OCI-LY3 (cell line): ENCODE results near the gene PARK7.

Experiments used
- H2AFZ ChIP-seq: fragments of 200-600, 300-600 bp; shearing (Covaris generic); 2 replicates; pipeline ENCODE4 v1.6.0; 2014; ENCODE audit warnings: antibody characterized with exemption, low read depth, low read length
- H3K27ac ChIP-seq: fragments of 200-600, 300-600 bp; sonication (generic); 2 replicates; pipeline ENCODE4 v1.5.1; 2014; ENCODE audit warnings: mild to moderate bottlenecking, low read length, moderate library complexity, mixed read lengths
- H3K27me3 ChIP-seq: fragments of 200-600, 300-600 bp; sonication (generic); 2 replicates; pipeline ENCODE4 v1.6.1; 2014; ENCODE audit warnings: low read depth, low read length, mixed read lengths
- H3K36me3 ChIP-seq: fragments of 200-600, 300-600 bp; sonication (generic); replicated peaks from 2 replicates; pipeline ENCODE3; 2014; ENCODE audit warnings: low read depth, low read length, mixed read lengths
- H3K4me1 ChIP-seq: fragments of 300-600, 200-600 bp; sonication (generic); 2 replicates; pipeline ENCODE4 v1.6.1; 2014; ENCODE audit warnings: low read length, mixed read lengths
- H3K4me2 ChIP-seq: fragments of 200-600, 300-600 bp; sonication (generic); 2 replicates; pipeline ENCODE4 v1.6.1; 2014; ENCODE audit warnings: low read length, mixed read lengths
- H3K4me3 ChIP-seq: fragments of 300-600, 200-600 bp; sonication (generic); 2 replicates; pipeline ENCODE4 v1.5.1; 2014; ENCODE audit warnings: antibody characterized with exemption, mild to moderate bottlenecking, low read length, moderate library complexity
- H3K79me2 ChIP-seq: fragments of 300-600, 200-600 bp; shearing (Covaris generic); 2 replicates; pipeline ENCODE4 v1.6.1; 2014; ENCODE audit warnings: mild to moderate bottlenecking, low read length, mixed read lengths
- H3K9ac ChIP-seq: fragments of 300-600, 200-600 bp; shearing (Covaris generic); 2 replicates; pipeline ENCODE4 v1.6.0; 2014; ENCODE audit warnings: mild to moderate bottlenecking, low read length, moderate library complexity
- H3K9me3 ChIP-seq: fragments of 200-600, 300-600 bp; shearing (Covaris generic); 2 replicates; pipeline ENCODE4 v1.6.1; 2014; ENCODE audit warnings: low read length, mixed read lengths; ENCODE audit not compliant: insufficient read depth
- H4K20me1 ChIP-seq: fragments of 200-600, 300-600 bp; sonication (generic); 2 replicates; pipeline ENCODE4 v1.6.1; 2016; ENCODE audit warnings: low read length, mixed read lengths; ENCODE audit not compliant: insufficient read depth
- CTCF ChIP-seq: fragments of 200-600, 300-600 bp; sonication (generic); IDR thresholded peaks from 2 replicates; pipeline ENCODE4 v1.5.1; 2014; ENCODE audit warnings: antibody characterized with exemption, low read length, low read depth
- EZH2phosphoT487 ChIP-seq: fragments of 200-600 bp; shearing (Covaris generic); IDR thresholded peaks from 2 replicates; pipeline ENCODE4 v1.6.1; 2018; ENCODE audit warnings: antibody characterized with exemption, mixed run types, low read depth

PARK7 gene

GRCh38 chr1:7930645-7931445 lies 30.7 kb upstream of the PARK7 start:
- H3K4me2 ChIP-seq = no peak overlapping the region
- no peaks in the 10 kb centered on the region for H3K9me3 ChIP-seq
- no peaks in the 10 kb centered on the region for H3K27me3 ChIP-seq
- H3K36me3 ChIP-seq = no peaks in the 10 kb centered on the region
- no peak overlapping the region for H3K9ac ChIP-seq
- H3K4me1 ChIP-seq = no peaks in the 10 kb centered on the region
- no peak overlapping the region for H2AFZ ChIP-seq
- no peaks in the 10 kb centered on the region for H3K79me2 ChIP-seq
- H4K20me1 ChIP-seq = no peaks in the 10 kb centered on the region
- no peak overlapping the region for H3K4me3 ChIP-seq
- TF ChIP-seq EZH2phosphoT487 (no peak), CTCF (no peak)
- no peak overlapping the region for H3K27ac ChIP-seq

- no peak for TF ChIP-seq EZH2phosphoT487
- no peak for TF ChIP-seq CTCF
- no peak overlapping the region for H2AFZ ChIP-seq
- H3K36me3 ChIP-seq = no peaks in the 10 kb centered on the region
- H3K4me1 ChIP-seq = no peaks in the 10 kb centered on the region
- H3K27ac ChIP-seq = no peak overlapping the region
- H3K27me3 ChIP-seq = no peaks in the 10 kb centered on the region
- no peaks in the 10 kb centered on the region for H3K79me2 ChIP-seq
- no peak overlapping the region for H3K4me3 ChIP-seq
- no peak overlapping the region for H3K4me2 ChIP-seq
- H3K9me3 ChIP-seq = no peaks in the 10 kb centered on the region
- H4K20me1 ChIP-seq = no peaks in the 10 kb centered on the region
- H3K9ac ChIP-seq = no peak overlapping the region
These were observed 30.1 kb upstream of the PARK7 start for GRCh38 chr1:7931446-7931812.

- H3K9me3 ChIP-seq = no peaks in the 10 kb centered on the region
- H3K27me3 ChIP-seq = no peaks in the 10 kb centered on the region
- H2AFZ ChIP-seq = no peak overlapping the region
- TF ChIP-seq EZH2phosphoT487 (no peak), CTCF (no peak)
- H4K20me1 ChIP-seq = no peaks in the 10 kb centered on the region
- H3K4me3 ChIP-seq = no peak overlapping the region
- no peak overlapping the region for H3K27ac ChIP-seq
- H3K9ac ChIP-seq = no peak overlapping the region
- H3K79me2 ChIP-seq = no peaks in the 10 kb centered on the region
- H3K4me1 ChIP-seq = no peaks in the 10 kb centered on the region
- no peaks in the 10 kb centered on the region for H3K36me3 ChIP-seq
- no peak overlapping the region for H3K4me2 ChIP-seq
These were observed 28.9 kb upstream of the PARK7 start for GRCh38 chr1:7932524-7933138.

- Histone ChIP-seq H3K9ac (no peak overlapping the region), H3K27ac (no peak overlapping the region), H3K27me3 (no peaks in the 10 kb centered on the region), H3K4me3 (no peak overlapping the region), H3K9me3 (no peaks in the 10 kb centered on the region), H2AFZ (no peak overlapping the region), H3K79me2 (no peaks in the 10 kb centered on the region), H4K20me1 (no peaks in the 10 kb centered on the region), H3K4me1 (peaks cover 8% of the 10 kb centered on the region; the same call in 1 of the 2 replicates), H3K4me2 (no peak overlapping the region), H3K36me3 (no peaks in the 10 kb centered on the region)
- TF ChIP-seq CTCF = no peak
- TF ChIP-seq EZH2phosphoT487 = no peak
These were observed 23.4 kb upstream of the PARK7 start for GRCh38 chr1:7938070-7938469.
